Liver (tissue), 9 donors: ENCODE results near the gene GALE. TPM values are rescaled to one million over a fixed set of nuclear protein-coding genes. Genes with fewer than 3 reads are reported as not detected.

Experiments
- DNase-seq: peaks from one replicate; pipeline ENCODE4 v3.0.0-alpha.2; 2017; ENCODE audit warnings: low spot score
- H3K27ac ChIP-seq, 2 donors: one replicate each; pipeline ENCODE4 v1.7.0; 2013; ENCODE audit warnings: inconsistent platforms in 2 of 2, low read length in 2 of 2, control low read depth in 1 of 2, low read depth in 1 of 2, mild to moderate bottlenecking in 1 of 2
- H3K27me3 ChIP-seq, 4 donors: one replicate each; pipeline versions ENCODE4 v1.6.1 to v1.7.0; 2013; ENCODE audit warnings: low read length in 3 of 4, inconsistent platforms in 1 of 4, mild to moderate bottlenecking in 1 of 4, moderate library complexity in 1 of 4; ENCODE audit not compliant: control insufficient read depth in 4 of 4, insufficient read depth in 4 of 4
- H3K36me3 ChIP-seq, 4 donors: one replicate each; pipeline versions ENCODE4 v1.6.1 to v1.7.0; 2013; ENCODE audit warnings: low read length in 3 of 4, mild to moderate bottlenecking in 3 of 4, low read depth in 1 of 4, moderate library complexity in 1 of 4; ENCODE audit not compliant: control insufficient read depth in 4 of 4, insufficient read depth in 3 of 4
- H3K4me1 ChIP-seq, 4 donors: one replicate each; pipeline versions ENCODE4 v1.6.1 to v1.7.0; 2013; ENCODE audit warnings: low read length in 3 of 4, mild to moderate bottlenecking in 3 of 4, moderate library complexity in 1 of 4; ENCODE audit not compliant: control insufficient read depth in 4 of 4, insufficient read depth in 4 of 4
- H3K4me3 ChIP-seq, 3 donors: one replicate each; pipeline versions ENCODE4 v1.6.1 to v1.7.0; 2013; ENCODE audit warnings: low read length in 3 of 3, control low read depth in 1 of 3, low read depth in 1 of 3, mild to moderate bottlenecking in 1 of 3
- H3K9ac ChIP-seq, 2 donors: one replicate each; pipeline ENCODE4 v1.7.0; 2013; ENCODE audit warnings: low read length in 2 of 2, mild to moderate bottlenecking in 2 of 2, moderate library complexity in 2 of 2, control low read depth in 1 of 2, low read depth in 1 of 2
- H3K9me3 ChIP-seq, 4 donors: one replicate each; pipeline versions ENCODE4 v1.6.1 to v1.7.0; 2013; ENCODE audit warnings: low read length in 3 of 4; ENCODE audit not compliant: control insufficient read depth in 4 of 4
- CTCF ChIP-seq: fragments of 150-350 bp; IDR thresholded peaks from 2 replicates; pipeline ENCODE4 v1.5.1; 2017; ENCODE audit warnings: improper control_type of control experiment, low read depth, low read length; ENCODE audit not compliant: missing input control
- EGR1 ChIP-seq, 2 donors: IDR thresholded peaks; 2 replicates each; pipeline ENCODE4 v1.6.1; 2016 to 2018; ENCODE audit warnings: antibody characterized with exemption in 2 of 2, low read depth in 2 of 2
- FOXA1 ChIP-seq: IDR thresholded peaks from 2 replicates; pipeline ENCODE4 v1.6.1; 2016; ENCODE audit warnings: antibody characterized with exemption
- FOXA2 ChIP-seq: IDR thresholded peaks from 2 replicates; pipeline ENCODE4 v1.6.1; 2016; ENCODE audit warnings: antibody characterized with exemption
- HNF4A ChIP-seq, 2 donors: conservative IDR thresholded peaks; 2 replicates each; pipeline ENCODE4 v1.6.1; 2016; ENCODE audit warnings: antibody characterized with exemption in 2 of 2, mild to moderate bottlenecking in 2 of 2
- HNF4G ChIP-seq: IDR thresholded peaks from 2 replicates; pipeline ENCODE4 v1.6.1; 2016; ENCODE audit warnings: antibody characterized with exemption
- JUND ChIP-seq, 2 donors: IDR thresholded peaks; 2 replicates each; pipeline ENCODE4 v1.6.1; 2016; ENCODE audit warnings: antibody characterized with exemption in 2 of 2
- NR2F2 ChIP-seq: IDR thresholded peaks from 2 replicates; pipeline ENCODE4 v1.6.1; 2016; ENCODE audit warnings: antibody characterized with exemption
- RAD21 ChIP-seq, 2 donors: IDR thresholded peaks; 2 replicates each; pipeline ENCODE4 v1.6.1; 2016; ENCODE audit warnings: antibody characterized with exemption in 2 of 2, mild to moderate bottlenecking in 2 of 2
- REST ChIP-seq: IDR thresholded peaks from 2 replicates; pipeline ENCODE4 v1.6.1; 2016; ENCODE audit warnings: antibody characterized with exemption, mild to moderate bottlenecking
- WGBS: extraction: QIAGEN DNeasy Blood & Tissue Kit; methylation state at CpG from one replicate; pipeline ENCODE4 v1.1.7; 2013; 5-methylcytosine and 5-hydroxymethylcytosine counted together
- polyA plus RNA-seq, 2 donors: library from polyadenylated mRNA; stranded (reverse) in 1 of 2; unstranded in 1 of 2; fragments of 200-250 nt in 1 of 2; fragments of >200 nt in 1 of 2; fragmentation: Nextera tagmentation in 1 of 2; extraction: Ambion mirVana in 1 of 2; gene quantifications; one replicate each; pipeline versions ENCODE4 v1.2.1 to v1.2.3, GENCODE V29; 2013 to 2015
- total RNA-seq, 2 donors: library from RNA; depleted of rRNA; stranded (reverse); fragments of >200 nt; gene quantifications; one replicate each; pipeline ENCODE4 v1.2.3, GENCODE V29; 2014
- TF ChIP-seq, protein P1 (sequence below): IDR thresholded peaks from 2 replicates; pipeline ENCODE4 v1.6.1; 2016; ENCODE audit warnings: antibody characterized with exemption
- TF ChIP-seq, protein P2 (sequence below): IDR thresholded peaks from 2 replicates; pipeline ENCODE4 v1.6.1; 2016; ENCODE audit warnings: antibody characterized with exemption
- TF ChIP-seq, protein P3 (sequence below): IDR thresholded peaks from 2 replicates; pipeline ENCODE4 v1.6.1; 2016; ENCODE audit warnings: antibody characterized with exemption
- donor health status: healthy.
- donor health status: healthy.
- donor health status: healthy.
- donor health status: healthy.
- donor health status: healthy.

Gene GALE
- total and polyA plus RNA-seq, 4 donors, result 22.9 to 43.4 (median 38.7) TPM

DNA sequence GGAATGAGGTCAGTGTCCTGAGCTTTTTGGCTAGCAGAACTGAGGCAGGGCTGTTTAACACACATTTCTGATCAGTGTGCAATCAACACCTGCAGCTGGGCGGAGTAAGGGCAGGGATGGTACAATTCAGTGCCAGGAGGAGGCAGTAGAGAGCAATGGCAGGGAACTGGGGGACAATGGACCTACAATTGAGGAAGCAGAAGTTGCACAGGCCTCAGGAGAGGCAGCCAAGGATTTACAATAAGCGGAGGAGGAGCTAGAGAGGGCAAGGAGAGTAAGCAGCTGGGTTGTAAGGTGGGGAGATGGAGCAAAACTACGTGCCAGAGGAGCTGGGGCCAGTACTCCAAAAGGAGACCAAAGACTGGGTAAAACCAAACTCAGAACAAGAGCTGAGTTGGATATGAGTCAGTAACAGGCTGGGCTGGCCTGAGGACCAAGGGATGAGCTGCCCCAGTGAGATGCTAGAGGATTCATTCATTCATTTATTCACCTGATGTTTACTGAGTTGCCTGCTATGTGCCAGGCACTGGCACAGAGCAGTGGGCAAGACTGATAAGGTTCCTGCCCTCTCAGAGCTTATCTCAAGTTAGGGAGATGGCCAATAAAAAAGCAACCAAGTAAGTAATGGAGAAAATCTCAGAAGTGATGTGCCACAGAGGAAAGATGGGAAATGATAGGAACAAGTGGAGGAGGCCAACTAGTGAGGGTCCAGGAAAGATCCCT lies 10.4 kb upstream of the GALE start:
- H3K9ac ChIP-seq, result no peak overlapping the region
- no peak overlapping the region for H3K27ac ChIP-seq
- WGBS, result 78% methylated on average over 3 of the region's 3 CpGs

DNA sequence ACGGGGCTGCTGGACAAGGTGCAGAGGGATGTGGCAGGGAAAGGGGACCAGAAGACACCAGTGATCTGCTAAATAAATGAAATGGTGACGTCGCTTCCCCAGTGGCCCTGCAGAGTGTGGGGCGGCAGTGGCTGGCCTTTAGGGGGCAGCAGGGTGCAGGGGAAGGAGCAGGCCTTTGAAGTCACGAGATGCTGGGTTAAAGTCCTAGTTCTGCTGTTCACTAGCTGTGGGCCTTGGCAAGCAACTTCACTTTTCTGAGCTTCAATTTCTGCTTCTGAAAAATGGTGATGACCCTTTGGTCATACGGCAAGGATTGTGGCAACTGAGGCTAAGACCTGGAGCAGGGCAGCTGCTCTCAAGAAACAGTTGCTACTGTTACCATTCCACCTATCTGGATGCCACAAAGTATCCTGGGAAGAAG lies 9.2 kb upstream of the GALE start:
- peak overlapping the region; percentile 10 to 66 for H3K27ac ChIP-seq
- H3K27me3 ChIP-seq, result no peaks in the 10 kb centered on the region
- H3K36me3 ChIP-seq, result peaks cover 4 to 38% (median 25%) of the 10 kb centered on the region in 4 donors
- no peak overlapping the region for H3K9ac ChIP-seq
- H3K9me3 ChIP-seq, result no peaks in the 10 kb centered on the region
- peaks cover 0 to 25% (median 20%) of the 10 kb centered on the region in 4 donors for H3K4me1 ChIP-seq
- no peak overlapping the region for H3K4me3 ChIP-seq
- peak; percentile 88 for DNase-seq
- 20% methylated on average over 6 of the region's 6 CpGs for WGBS
- TF ChIP-seq, protein P1, sequence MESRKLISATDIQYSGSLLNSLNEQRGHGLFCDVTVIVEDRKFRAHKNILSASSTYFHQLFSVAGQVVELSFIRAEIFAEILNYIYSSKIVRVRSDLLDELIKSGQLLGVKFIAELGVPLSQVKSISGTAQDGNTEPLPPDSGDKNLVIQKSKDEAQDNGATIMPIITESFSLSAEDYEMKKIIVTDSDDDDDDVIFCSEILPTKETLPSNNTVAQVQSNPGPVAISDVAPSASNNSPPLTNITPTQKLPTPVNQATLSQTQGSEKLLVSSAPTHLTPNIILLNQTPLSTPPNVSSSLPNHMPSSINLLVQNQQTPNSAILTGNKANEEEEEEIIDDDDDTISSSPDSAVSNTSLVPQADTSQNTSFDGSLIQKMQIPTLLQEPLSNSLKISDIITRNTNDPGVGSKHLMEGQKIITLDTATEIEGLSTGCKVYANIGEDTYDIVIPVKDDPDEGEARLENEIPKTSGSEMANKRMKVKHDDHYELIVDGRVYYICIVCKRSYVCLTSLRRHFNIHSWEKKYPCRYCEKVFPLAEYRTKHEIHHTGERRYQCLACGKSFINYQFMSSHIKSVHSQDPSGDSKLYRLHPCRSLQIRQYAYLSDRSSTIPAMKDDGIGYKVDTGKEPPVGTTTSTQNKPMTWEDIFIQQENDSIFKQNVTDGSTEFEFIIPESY, result no peak
- peak; percentile 15 for TF ChIP-seq FOXA2
- peak; percentile 93 to 96 for TF ChIP-seq HNF4A (conservative IDR thresholded peaks at IDR 0.05)
- TF ChIP-seq FOXA1, result no peak
- peak; percentile 34 for TF ChIP-seq REST
- TF ChIP-seq CTCF, result peak; percentile 93
- TF ChIP-seq, protein P2, sequence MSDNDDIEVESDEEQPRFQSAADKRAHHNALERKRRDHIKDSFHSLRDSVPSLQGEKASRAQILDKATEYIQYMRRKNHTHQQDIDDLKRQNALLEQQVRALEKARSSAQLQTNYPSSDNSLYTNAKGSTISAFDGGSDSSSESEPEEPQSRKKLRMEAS, result no peak
- peak; percentile 57 for TF ChIP-seq NR2F2
- TF ChIP-seq EGR1 (IDR thresholded peaks at IDR 0.05; ENCODE audit: low read depth in 2 of 2), result no peak
- peak; percentile 90 to 97 for TF ChIP-seq RAD21 (IDR thresholded peaks at IDR 0.05)
- TF ChIP-seq HNF4G, result peak; percentile 91
- peak; percentile 48 to 59 for TF ChIP-seq JUND (IDR thresholded peaks at IDR 0.05)
- TF ChIP-seq, protein P3, sequence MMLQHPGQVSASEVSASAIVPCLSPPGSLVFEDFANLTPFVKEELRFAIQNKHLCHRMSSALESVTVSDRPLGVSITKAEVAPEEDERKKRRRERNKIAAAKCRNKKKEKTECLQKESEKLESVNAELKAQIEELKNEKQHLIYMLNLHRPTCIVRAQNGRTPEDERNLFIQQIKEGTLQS, result no peak

More for the DNA sequence above, 10.4 kb upstream of the GALE start:
- peaks cover 4 to 41% (median 31%) of the 10 kb centered on the region in 4 donors for H3K36me3 ChIP-seq
- TF ChIP-seq RAD21 (IDR thresholded peaks at IDR 0.05) (peak; percentile 71 to 84), NR2F2 (no peak), CTCF (peak; percentile 48)
- TF ChIP-seq, protein P1, result no peak
- no peak overlapping the region for H3K4me3 ChIP-seq
- peaks cover 0 to 20% (median 16%) of the 10 kb centered on the region in 4 donors for H3K4me1 ChIP-seq
- H3K9me3 ChIP-seq, result no peaks in the 10 kb centered on the region
- no peaks in the 10 kb centered on the region for H3K27me3 ChIP-seq
- DNase-seq, result peak; percentile 74
